DOHH2 (cell line): Measurements from ENCODE around the gene PTPRT.

Experiments used
- H3F3A ChIP-seq: fragments of 200-600 bp; sonication (generic), shearing (Covaris generic); 2 replicates; pipeline ENCODE4 v1.6.0; 2016; ENCODE audit warnings: antibody characterized with exemption, mild to moderate bottlenecking; ENCODE audit not compliant: control insufficient read depth, insufficient read depth
- H3K27ac ChIP-seq: fragments of 200-600 bp; sonication (generic); 2 replicates; pipeline ENCODE4 v1.5.1; 2014; ENCODE audit warnings: low read depth, mild to moderate bottlenecking, low read length, moderate library complexity
- H3K27me3 ChIP-seq: fragments of 200-600 bp; sonication (generic); 2 replicates; pipeline ENCODE4 v1.6.1; 2014; ENCODE audit warnings: mild to moderate bottlenecking, low read length, mixed read lengths; ENCODE audit not compliant: control insufficient read depth
- H3K36me3 ChIP-seq: fragments of 200-600 bp; sonication (generic); 2 replicates; pipeline ENCODE4 v1.6.1; 2014; ENCODE audit warnings: mild to moderate bottlenecking, low read length, moderate library complexity, mixed read lengths; ENCODE audit not compliant: control insufficient read depth
- H3K4me1 ChIP-seq: fragments of 200-600 bp; sonication (generic); 2 replicates; pipeline ENCODE4 v1.6.1; 2014; ENCODE audit warnings: mild to moderate bottlenecking, low read length, mixed read lengths; ENCODE audit not compliant: control insufficient read depth
- H3K4me2 ChIP-seq: fragments of 200-600 bp; sonication (generic); 2 replicates; pipeline ENCODE4 v1.6.0; 2014; ENCODE audit warnings: mild to moderate bottlenecking, low read length, moderate library complexity
- H3K4me3 ChIP-seq: fragments of 200-600 bp; sonication (generic); 2 replicates; pipeline ENCODE4 v1.5.1; 2014; ENCODE audit warnings: mild to moderate bottlenecking, low read length, mixed read lengths
- H3K79me2 ChIP-seq: fragments of 200-600 bp; sonication (generic); 2 replicates; pipeline ENCODE4 v1.6.1; 2014; ENCODE audit warnings: mild to moderate bottlenecking, low read length, mixed read lengths; ENCODE audit not compliant: control insufficient read depth
- H3K9me2 ChIP-seq: fragments of 200-600 bp; sonication (generic); replicated peaks from 2 replicates; pipeline ENCODE4 v1.6.1; 2014; ENCODE audit warnings: mild to moderate bottlenecking, low read length, mixed read lengths; ENCODE audit not compliant: control insufficient read depth
- H3K9me3 ChIP-seq: fragments of 200-600 bp; sonication (generic); 2 replicates; pipeline ENCODE4 v1.6.1; 2014; ENCODE audit warnings: antibody characterized with exemption, low read length, mixed read lengths; ENCODE audit not compliant: control insufficient read depth, insufficient read depth
- H4K20me1 ChIP-seq: fragments of 200-600 bp; sonication (generic); 2 replicates; pipeline ENCODE4 v1.6.0; 2014; ENCODE audit warnings: low read depth, mild to moderate bottlenecking, antibody characterized with exemption, low read length, moderate library complexity; ENCODE audit not compliant: control insufficient read depth, insufficient read depth
- EZH2phosphoT487 ChIP-seq: fragments of 200-600 bp; sonication (generic); IDR thresholded peaks from 2 replicates; pipeline ENCODE4 v1.6.1; 2017; ENCODE audit warnings: borderline replicate concordance, mild to moderate bottlenecking, antibody characterized with exemption, low read length, moderate library complexity, mixed read lengths
- TF ChIP-seq, protein P1 (sequence below): fragments of 200-600 bp; sonication (generic); IDR thresholded peaks from one replicate; pipeline ENCODE4 v1.5.1; 2014; ENCODE audit warnings: antibody characterized with exemption, mild to moderate bottlenecking, low read depth, low read length; ENCODE audit not compliant: poor library complexity, severe bottlenecking

Gene PTPRT

DNA sequence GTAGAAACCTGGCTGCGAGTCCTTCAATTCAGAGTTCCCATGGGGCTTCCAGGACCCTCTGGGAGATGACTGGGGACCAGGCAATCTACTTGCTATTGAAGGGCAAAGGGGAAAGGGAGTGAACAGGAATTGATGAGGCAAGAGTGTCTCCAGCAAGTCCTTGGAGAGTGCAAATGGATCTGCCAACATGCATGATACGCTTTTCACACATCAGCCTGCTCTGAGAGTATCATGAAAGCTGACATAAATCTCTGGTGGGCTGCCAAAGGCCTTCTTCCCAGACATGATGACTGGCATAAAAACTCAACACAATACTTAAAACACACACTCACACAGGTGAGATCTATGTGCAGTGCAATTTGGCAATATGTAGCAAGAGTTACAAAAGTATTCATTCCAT lies 759.1 kb downstream of the PTPRT start:
- no peaks in the 10 kb centered on the region for H3K9me2 ChIP-seq
- H3F3A ChIP-seq = no peaks in the 10 kb centered on the region

GRCh38 chr20:42429761-42430458 lies 759.8 kb downstream of the PTPRT start:
- no peaks in the 10 kb centered on the region for H3K27me3 ChIP-seq
- H3K27ac ChIP-seq = no peak overlapping the region
- H3K79me2 ChIP-seq = no peaks in the 10 kb centered on the region
- H3K9me2 ChIP-seq = no peaks in the 10 kb centered on the region
- H3K4me3 ChIP-seq = no peak overlapping the region
- no peaks in the 10 kb centered on the region for H4K20me1 ChIP-seq
- no peaks in the 10 kb centered on the region for H3F3A ChIP-seq
- no peak overlapping the region for H3K4me2 ChIP-seq
- TF ChIP-seq, protein P1, sequence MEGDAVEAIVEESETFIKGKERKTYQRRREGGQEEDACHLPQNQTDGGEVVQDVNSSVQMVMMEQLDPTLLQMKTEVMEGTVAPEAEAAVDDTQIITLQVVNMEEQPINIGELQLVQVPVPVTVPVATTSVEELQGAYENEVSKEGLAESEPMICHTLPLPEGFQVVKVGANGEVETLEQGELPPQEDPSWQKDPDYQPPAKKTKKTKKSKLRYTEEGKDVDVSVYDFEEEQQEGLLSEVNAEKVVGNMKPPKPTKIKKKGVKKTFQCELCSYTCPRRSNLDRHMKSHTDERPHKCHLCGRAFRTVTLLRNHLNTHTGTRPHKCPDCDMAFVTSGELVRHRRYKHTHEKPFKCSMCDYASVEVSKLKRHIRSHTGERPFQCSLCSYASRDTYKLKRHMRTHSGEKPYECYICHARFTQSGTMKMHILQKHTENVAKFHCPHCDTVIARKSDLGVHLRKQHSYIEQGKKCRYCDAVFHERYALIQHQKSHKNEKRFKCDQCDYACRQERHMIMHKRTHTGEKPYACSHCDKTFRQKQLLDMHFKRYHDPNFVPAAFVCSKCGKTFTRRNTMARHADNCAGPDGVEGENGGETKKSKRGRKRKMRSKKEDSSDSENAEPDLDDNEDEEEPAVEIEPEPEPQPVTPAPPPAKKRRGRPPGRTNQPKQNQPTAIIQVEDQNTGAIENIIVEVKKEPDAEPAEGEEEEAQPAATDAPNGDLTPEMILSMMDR = no peak
- TF ChIP-seq EZH2phosphoT487 = no peak
- H3K36me3 ChIP-seq = no peaks in the 10 kb centered on the region
- no peaks in the 10 kb centered on the region for H3K4me1 ChIP-seq
- no peaks in the 10 kb centered on the region for H3K9me3 ChIP-seq

More for the DNA sequence above, 759.1 kb downstream of the PTPRT start:
- H3K4me2 ChIP-seq = no peak overlapping the region
- H3K36me3 ChIP-seq = no peaks in the 10 kb centered on the region
- no peaks in the 10 kb centered on the region for H4K20me1 ChIP-seq
- no peak overlapping the region for H3K4me3 ChIP-seq
- TF ChIP-seq EZH2phosphoT487 = no peak
- TF ChIP-seq, protein P1 = no peak
- no peaks in the 10 kb centered on the region for H3K27me3 ChIP-seq
- H3K4me1 ChIP-seq = no peaks in the 10 kb centered on the region
- H3K27ac ChIP-seq = no peak overlapping the region
- H3K9me3 ChIP-seq = no peaks in the 10 kb centered on the region
- no peaks in the 10 kb centered on the region for H3K79me2 ChIP-seq

- no peaks in the 10 kb centered on the region for H3K79me2 ChIP-seq
- H3K27me3 ChIP-seq = no peaks in the 10 kb centered on the region
- H3F3A ChIP-seq = no peaks in the 10 kb centered on the region
- no peaks in the 10 kb centered on the region for H3K4me1 ChIP-seq
- no peak overlapping the region for H3K4me3 ChIP-seq
- no peaks in the 10 kb centered on the region for H4K20me1 ChIP-seq
- no peaks in the 10 kb centered on the region for H3K9me2 ChIP-seq
- H3K4me2 ChIP-seq = no peak overlapping the region
- TF ChIP-seq, protein P1 = no peak
- no peak overlapping the region for H3K27ac ChIP-seq
- no peaks in the 10 kb centered on the region for H3K9me3 ChIP-seq
- no peaks in the 10 kb centered on the region for H3K36me3 ChIP-seq
Observed at GRCh38 chr20:42419814-42420532, 769.7 kb downstream of the PTPRT start.
